GM12878 (cell line): ENCODE measurements around the gene NTSR1. TPM values are rescaled to one million over a fixed set of nuclear protein-coding genes. Genes with fewer than 3 reads are reported as not detected.

Experiments
- ATAC-seq: fragments of 200-7000 bp; cut with Tn5 transposase; 3 replicates; pipeline ENCODE4 v1.9.1; 2020; ENCODE audit warnings: mild to moderate bottlenecking, moderate library complexity
- BruUV-seq: library from RNA; stranded (reverse); fragments of 400-500 nt; replicated peaks from 2 replicates; lab custom pipeline; 2021; lab: Mats Ljungman, UMichigan
- CTCF ChIA-PET: fragments of 300-600 bp; sonication (Branson Sonifier 250); formaldehyde crosslinking; extraction: SDS; loops from one replicate; lab custom pipeline; 2021; ENCODE audit warnings: inconsistent platforms; lab: Yijun Ruan, JAX
- POLR2A ChIA-PET: fragments of 350-600 bp; formaldehyde crosslinking; extraction: SDS; loops from one replicate; lab custom pipeline; 2021; ENCODE audit warnings: inconsistent platforms; lab: Charles Lee
- RAD21 ChIA-PET: fragments of 300-600 bp; sonication (Branson Sonifier 250); formaldehyde crosslinking; loops from one replicate; lab custom pipeline; 2023; ENCODE audit warnings: antibody characterized with exemption; ENCODE audit not compliant: unreplicated experiment; lab: Charles Lee
- SMC1A ChIA-PET: fragments of 300-600 bp; sonication (Branson Sonifier 250); formaldehyde crosslinking; loops from one replicate; lab custom pipeline; 2023; ENCODE audit not compliant: unreplicated experiment, uncharacterized antibody; lab: Charles Lee
- DNase-seq: peaks from one replicate; pipeline ENCODE4 v3.0.0-alpha.2; 2011; ENCODE audit warnings: low read depth, low spot score
- FAIRE-seq: peaks from 3 replicates; lab custom pipeline; 2011; peaks lifted over from hg19 to GRCh38; lab: Jason Lieb, UNC
- H2AFZ ChIP-seq: 2 replicates; pipeline ENCODE4 v1.6.0; 2011; ENCODE audit warnings: low read depth, low read length, control low read depth; ENCODE audit not compliant: control insufficient read depth
- H3K27ac ChIP-seq: 2 replicates; pipeline ENCODE4 v1.5.1; 2011; ENCODE audit warnings: control low read depth; ENCODE audit not compliant: control insufficient read depth, insufficient read depth
- H3K27me3 ChIP-seq, 2 experiments: replicated peaks in 1 of 2; 2 replicates each; pipeline versions ENCODE4 v1.6.0 to v1.6.1; 2011; ENCODE audit warnings: low read length in 1 of 2; ENCODE audit not compliant: control insufficient read depth in 2 of 2, insufficient read depth in 2 of 2
- H3K36me3 ChIP-seq, 2 experiments: 2 replicates each; pipeline ENCODE4 v1.5.1; 2011; ENCODE audit warnings: low read length in 1 of 2; ENCODE audit not compliant: control insufficient read depth in 2 of 2, insufficient read depth in 2 of 2
- H3K4me1 ChIP-seq: 2 replicates; pipeline ENCODE4 v1.6.1; 2011; ENCODE audit warnings: mild to moderate bottlenecking, low read length, moderate library complexity, mixed read lengths; ENCODE audit not compliant: control insufficient read depth, insufficient read depth
- H3K4me2 ChIP-seq: 2 replicates; pipeline ENCODE4 v1.6.0; 2011; ENCODE audit warnings: control low read depth; ENCODE audit not compliant: control insufficient read depth, insufficient read depth
- H3K4me3 ChIP-seq: fragments of 200-600 bp; sonication (generic); 2 replicates; pipeline ENCODE4 v1.5.1; 2016
- H3K79me2 ChIP-seq: 2 replicates; pipeline ENCODE4 v1.6.0; 2011; ENCODE audit warnings: low read length; ENCODE audit not compliant: control insufficient read depth, insufficient read depth
- H3K9ac ChIP-seq: 2 replicates; pipeline ENCODE4 v1.8.0; 2011; ENCODE audit warnings: low read length, control low read depth, mixed read lengths; ENCODE audit not compliant: control insufficient read depth, insufficient read depth
- H3K9me3 ChIP-seq: replicated peaks from 3 replicates; pipeline ENCODE4 v1.5.1; 2011; ENCODE audit warnings: mild to moderate bottlenecking, low read length; ENCODE audit not compliant: control insufficient read depth, insufficient read depth
- H4K20me1 ChIP-seq: 2 replicates; pipeline ENCODE4 v1.6.0; 2011; ENCODE audit not compliant: control insufficient read depth, insufficient read depth
- CEBPB ChIP-seq, 2 experiments: fragments of 150-350 bp in 1 of 2; IDR thresholded peaks; 2 replicates each; pipeline ENCODE4 v1.6.1; 2012 to 2014; ENCODE audit warnings: low read depth in 2 of 2, low read length in 2 of 2, borderline replicate concordance in 1 of 2, inconsistent platforms in 1 of 2
- DPF2 ChIP-seq: fragments of 450-650 bp; IDR thresholded peaks from 2 replicates; pipeline ENCODE4 v1.6.1; 2017; ENCODE audit warnings: mild to moderate bottlenecking
- E2F4 ChIP-seq: IDR thresholded peaks from 2 replicates; pipeline ENCODE4 v1.6.1; 2012; ENCODE audit warnings: low read depth, low read length, improper control_type of control experiment
- E2F8 ChIP-seq: fragments of 450-650 bp; IDR thresholded peaks from 2 replicates; pipeline ENCODE4 v1.6.1; 2018; ENCODE audit warnings: mild to moderate bottlenecking, low read depth, moderate library complexity; ENCODE audit not compliant: partially characterized antibody
- EED ChIP-seq: sonication (generic); IDR thresholded peaks from 2 replicates; pipeline ENCODE4 v1.6.1; 2016; ENCODE audit warnings: antibody characterized with exemption, low read depth
- KLF5 ChIP-seq: fragments of 450-650 bp; IDR thresholded peaks from 2 replicates; pipeline ENCODE4 v1.6.1; 2014; ENCODE audit warnings: mild to moderate bottlenecking; ENCODE audit not compliant: partially characterized antibody
- SKIL ChIP-seq: fragments of 450-650 bp; IDR thresholded peaks from 2 replicates; pipeline ENCODE4 v1.6.1; 2017; ENCODE audit warnings: mild to moderate bottlenecking, low read depth, inconsistent platforms; ENCODE audit not compliant: poor library complexity, severe bottlenecking
- SMAD1 ChIP-seq: fragments of 450-650 bp; IDR thresholded peaks from 2 replicates; pipeline ENCODE4 v1.6.1; 2018; ENCODE audit warnings: mild to moderate bottlenecking, low read depth; ENCODE audit not compliant: partially characterized antibody
- SMAD5 ChIP-seq: IDR thresholded peaks from 2 replicates; pipeline ENCODE4 v1.6.1; 2016; ENCODE audit warnings: antibody characterized with exemption, low read depth
- SP1 ChIP-seq: IDR thresholded peaks from one replicate; pipeline ENCODE4 v1.6.1; 2011; ENCODE audit warnings: low read depth, low read length
- SPI1 ChIP-seq: IDR thresholded peaks from 2 replicates; pipeline ENCODE4 v1.6.1; 2011; ENCODE audit warnings: low read depth, mild to moderate bottlenecking, low read length, moderate library complexity, borderline replicate concordance; ENCODE audit not compliant: insufficient read depth
- STAT1 ChIP-seq: fragments of 450-650 bp; conservative IDR thresholded peaks from 2 replicates; pipeline ENCODE4 v1.6.1; 2014; ENCODE audit warnings: antibody characterized with exemption, mild to moderate bottlenecking
- SUZ12 ChIP-seq: fragments of 200-600 bp; sonication (generic); IDR thresholded peaks from one replicate; pipeline ENCODE4 v1.6.1; 2018; ENCODE audit warnings: antibody characterized with exemption, mild to moderate bottlenecking; ENCODE audit not compliant: unreplicated experiment
- TCF7 ChIP-seq: IDR thresholded peaks from 2 replicates; pipeline ENCODE4 v1.6.1; 2014; ENCODE audit warnings: antibody characterized with exemption, borderline replicate concordance
- USF2 ChIP-seq: IDR thresholded peaks from 2 replicates; pipeline ENCODE4 v1.6.1; 2011; ENCODE audit warnings: low read depth, low read length, improper control_type of control experiment, borderline replicate concordance
- ZNF384 ChIP-seq: IDR thresholded peaks from 2 replicates; pipeline ENCODE4 v1.6.1; 2012; ENCODE audit warnings: low read depth, mild to moderate bottlenecking, low read length, improper control_type of control experiment, borderline replicate concordance
- ZNF622 ChIP-seq: fragments of 450-650 bp; IDR thresholded peaks from 2 replicates; pipeline ENCODE4 v1.6.1; 2017; ENCODE audit warnings: mild to moderate bottlenecking, inconsistent platforms
- WGBS: methylation state at CpG from one replicate; pipeline ENCODE4 v1.1.6; 2016; ENCODE audit warnings: low lambda C conversion rate; ENCODE audit not compliant: insufficient replicate concordance, insufficient coverage; ENCODE audit errors: missing lambda C conversion rate; 5-methylcytosine and 5-hydroxymethylcytosine counted together
- in situ Hi-C: fragments of 300-500 bp; cut with MboI; formaldehyde crosslinking; loops from 9 replicates; pipeline ENCODE4 v1.14.3; 2018; ENCODE audit warnings: mixed read lengths
- intact Hi-C: fragments of 100-400 bp; cut with micrococcal nuclease; formaldehyde crosslinking; loops from one replicate; pipeline ENCODE4 v1.14.2; 2022; ENCODE audit not compliant: unreplicated experiment
- polyA plus RNA-seq, 11 experiments: library from polyadenylated mRNA; depleted of rRNA in 4 of 11; unstranded in 6 of 11; stranded (reverse) in 5 of 11; fragments of >200 nt; fragmentation: Nextera tagmentation in 4 of 11; fragmentation: Illumina TruSeq in 1 of 11; extraction: Ambion mirVana in 4 of 11; extraction: Trizol in 1 of 11; gene quantifications; 1 replicate in 1 of 11; 2 replicates in 10 of 11; pipeline versions ENCODE4 v1.2.1 to v1.2.3, GENCODE V29; 2011 to 2016; ENCODE audit warnings: inconsistent platforms in 2 of 11, missing spikeins in 2 of 11, low read depth in 1 of 11
- total RNA-seq, 4 experiments: library from RNA; depleted of rRNA in 3 of 4; stranded (reverse); fragments of >200 nt in 3 of 4; fragmentation: Illumina TruSeq in 1 of 4; extraction: Trizol in 1 of 4; gene quantifications; 2 replicates each; pipeline versions ENCODE4 v1.2.1 to v1.2.3, GENCODE V29; 2013 to 2021

NTSR1 gene
- total and polyA plus RNA-seq, 10 of the 15 experiments (the other 5 are each of a cell fraction or from before 2014, with no cell fraction given) = not detected

- H3K9me3 ChIP-seq = no peaks in the 10 kb centered on the region; the same call in 2 of the 3 replicates
- no peak for ATAC-seq
- ChIA-PET RAD21 (no interaction called here), CTCF (no interaction called here), POLR2A (no interaction called here), SMC1A (no interaction called here)
- H3K27me3 ChIP-seq = no peaks in the 10 kb centered on the region; a peak in 2 of 4 replicates
- H3K9ac ChIP-seq = no peak overlapping the region
- no peaks in the 10 kb centered on the region for H3K36me3 ChIP-seq
- in situ Hi-C loops = no loop called here
- 68% methylated on average over 29 of the region's 29 CpGs for WGBS
- TF ChIP-seq KLF5 (no peak), STAT1 (no peak), SMAD1 (no peak), SMAD5 (no peak), SP1 (no peak), ZNF384 (no peak), DPF2 (no peak), SPI1 (no peak), E2F4 (no peak), E2F8 (no peak), SKIL (no peak), SUZ12 (no peak), USF2 (no peak), TCF7 (no peak), ZNF622 (no peak), CEBPB (IDR thresholded peaks at IDR 0.05; ENCODE audit: borderline replicate concordance in 1 of 2, low read depth in 2 of 2, low read length in 2 of 2) (no peak), EED (no peak)
- H3K4me2 ChIP-seq = no peak overlapping the region
- H3K79me2 ChIP-seq = no peaks in the 10 kb centered on the region
- no TSS peak for BruUV-seq
- no peak overlapping the region for H2AFZ ChIP-seq
- peaks cover 10% of the 10 kb centered on the region for H3K4me1 ChIP-seq
- no peak for FAIRE-seq
- intact Hi-C loops = no loop called here
- DNase-seq = no peak
- no peak overlapping the region for H3K27ac ChIP-seq
- no peaks in the 10 kb centered on the region for H4K20me1 ChIP-seq
- H3K4me3 ChIP-seq = no peak overlapping the region
These were observed 65.4 kb downstream of the NTSR1 start for GRCh38 chr20:62773845-62774714.
